ENCODE data around the gene PPARD.
"Not testable (repeated sequence)": the region's sequence is repeated elsewhere in the genome, so short reads cannot be mapped to it uniquely, and the experiment has no call there.

The PPARD gene

GRCh38 chr6:35409245-35409644 is 66.9 kb downstream of the PPARD start:
- DNase-seq (ENCODE audit: low read depth), result no peak

GRCh38 chr6:35410131-35410530 is 67.8 kb downstream of the PPARD start:
- no peak for DNase-seq (ENCODE audit: low read depth)

- DNase-seq (ENCODE audit: low read depth), result no peak
These were observed 68.7 kb downstream of the PPARD start for GRCh38 chr6:35411066-35411465.

- DNase-seq (ENCODE audit: low read depth), result no peak
These were observed 69.7 kb downstream of the PPARD start for GRCh38 chr6:35412102-35412501.

GRCh38 chr6:35413911-35414310 is 71.6 kb downstream of the PPARD start:
- no peak for DNase-seq (ENCODE audit: low read depth)

GRCh38 chr6:35415065-35415891 is 72.9 kb downstream of the PPARD start:
- DNase-seq (ENCODE audit: low read depth), result no peak

- no peak for DNase-seq (ENCODE audit: low read depth)
These were observed 75.8 kb downstream of the PPARD start for GRCh38 chr6:35417979-35418661.

- no peak for DNase-seq (ENCODE audit: low read depth)
These were observed 77.1 kb downstream of the PPARD start for GRCh38 chr6:35419417-35419816.

- DNase-seq (ENCODE audit: low read depth), result no peak
These were observed 77.6 kb downstream of the PPARD start for GRCh38 chr6:35419961-35420360.

GRCh38 chr6:35425284-35425683 is 82.9 kb downstream of the PPARD start:
- no peak for DNase-seq (ENCODE audit: low read depth)

- no peak for DNase-seq (ENCODE audit: low read depth)
These were observed 83.7 kb downstream of the PPARD start for GRCh38 chr6:35426074-35426473.

GRCh38 chr6:35427435-35427834 is 85.1 kb downstream of the PPARD start:
- no peak for DNase-seq (ENCODE audit: low read depth)

GRCh38 chr6:35427851-35428321 is 85.5 kb downstream of the PPARD start:
- no peak for DNase-seq (ENCODE audit: low read depth)

- no peak for DNase-seq (ENCODE audit: low read depth)
These were observed 86.2 kb downstream of the PPARD start for GRCh38 chr6:35428421-35429149.

GRCh38 chr6:35429463-35429862 is 87.1 kb downstream of the PPARD start:
- no peak for DNase-seq (ENCODE audit: low read depth)

- DNase-seq (ENCODE audit: low read depth), result no peak
These were observed 89.9 kb downstream of the PPARD start for GRCh38 chr6:35432291-35432690.

GRCh38 chr6:35432702-35433101 is 90.3 kb downstream of the PPARD start:
- not testable (repeated sequence) for DNase-seq (ENCODE audit: low read depth)

GRCh38 chr6:35435074-35435837 is 92.9 kb downstream of the PPARD start:
- DNase-seq (ENCODE audit: low read depth), result no peak

GRCh38 chr6:35436071-35436857 is 93.9 kb downstream of the PPARD start:
- DNase-seq (ENCODE audit: low read depth), result no peak

- DNase-seq (ENCODE audit: low read depth), result not testable (repeated sequence)
These were observed 96.2 kb downstream of the PPARD start for GRCh38 chr6:35438378-35439065.

All from activated T-cell treated with anti-CD3 and anti-CD28 coated beads for 24 hours (primary cell).